ENCODE measurements around the gene NPHS1.

NPHS1 gene

DNA sequence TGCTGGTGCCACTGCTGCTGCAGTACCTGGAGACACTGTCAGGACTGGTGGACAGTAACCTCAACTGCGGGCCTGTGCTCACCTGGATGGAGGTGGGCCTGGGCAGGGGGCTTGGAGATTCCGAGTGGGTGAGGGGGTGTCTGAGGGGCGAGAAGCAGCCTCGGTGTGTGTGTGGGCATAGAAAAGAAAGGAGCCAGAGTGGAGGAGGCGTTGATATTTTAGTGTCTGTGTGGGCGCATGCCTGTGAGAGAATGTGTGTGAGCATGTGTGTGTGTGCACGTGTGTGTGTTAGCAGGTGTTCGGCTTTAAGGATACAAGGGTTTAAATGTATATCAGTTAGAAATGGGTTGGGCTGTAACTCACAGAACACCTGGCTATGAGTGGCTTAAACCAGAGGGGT is 73.3 kb downstream of the NPHS1 start (continued):
- TF ChIP-seq SALL2 (tag by site-specific recombination; IDR thresholded peaks at IDR 0.05; ENCODE audit: borderline replicate concordance) (0 out of 2 replicates have a peak, but pooled peaks have one; percentile 20), ZFP3 (tag by site-specific recombination; IDR thresholded peaks at IDR 0.05; ENCODE audit: low read depth) (no peak), GLIS2 (tag by site-specific recombination; IDR thresholded peaks at IDR 0.05) (no peak), ZNF423 (tag by site-specific recombination; IDR thresholded peaks at IDR 0.05) (no peak), EGR2 (tag by site-specific recombination; IDR thresholded peaks at IDR 0.05; ENCODE audit: low read depth) (peak; percentile 99)
- TF ChIP-seq, protein P1, sequence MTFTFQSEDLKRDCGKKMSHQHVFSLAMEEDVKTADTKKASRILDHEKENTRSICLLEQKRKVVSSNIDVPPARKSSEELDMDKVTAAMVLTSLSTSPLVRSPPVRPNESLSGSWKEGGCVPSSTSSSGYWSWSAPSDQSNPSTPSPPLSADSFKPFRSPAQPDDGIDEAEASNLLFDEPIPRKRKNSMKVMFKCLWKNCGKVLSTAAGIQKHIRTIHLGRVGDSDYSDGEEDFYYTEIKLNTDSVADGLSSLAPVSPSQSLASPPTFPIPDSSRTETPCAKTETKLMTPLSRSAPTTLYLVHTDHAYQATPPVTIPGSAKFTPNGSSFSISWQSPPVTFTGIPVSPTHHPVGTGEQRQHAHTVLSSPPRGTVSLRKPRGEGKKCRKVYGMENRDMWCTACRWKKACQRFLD (tag by site-specific recombination; IDR thresholded peaks at IDR 0.05), result no peak
- TF ChIP-seq, protein P2, sequence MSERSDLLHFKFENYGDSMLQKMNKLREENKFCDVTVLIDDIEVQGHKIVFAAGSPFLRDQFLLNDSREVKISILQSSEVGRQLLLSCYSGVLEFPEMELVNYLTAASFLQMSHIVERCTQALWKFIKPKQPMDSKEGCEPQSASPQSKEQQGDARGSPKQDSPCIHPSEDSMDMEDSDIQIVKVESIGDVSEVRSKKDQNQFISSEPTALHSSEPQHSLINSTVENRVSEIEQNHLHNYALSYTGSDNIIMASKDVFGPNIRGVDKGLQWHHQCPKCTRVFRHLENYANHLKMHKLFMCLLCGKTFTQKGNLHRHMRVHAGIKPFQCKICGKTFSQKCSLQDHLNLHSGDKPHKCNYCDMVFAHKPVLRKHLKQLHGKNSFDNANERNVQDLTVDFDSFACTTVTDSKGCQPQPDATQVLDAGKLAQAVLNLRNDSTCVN (tag by site-specific recombination; optimal IDR thresholded peaks at IDR 0.05), result no peak

DNA sequence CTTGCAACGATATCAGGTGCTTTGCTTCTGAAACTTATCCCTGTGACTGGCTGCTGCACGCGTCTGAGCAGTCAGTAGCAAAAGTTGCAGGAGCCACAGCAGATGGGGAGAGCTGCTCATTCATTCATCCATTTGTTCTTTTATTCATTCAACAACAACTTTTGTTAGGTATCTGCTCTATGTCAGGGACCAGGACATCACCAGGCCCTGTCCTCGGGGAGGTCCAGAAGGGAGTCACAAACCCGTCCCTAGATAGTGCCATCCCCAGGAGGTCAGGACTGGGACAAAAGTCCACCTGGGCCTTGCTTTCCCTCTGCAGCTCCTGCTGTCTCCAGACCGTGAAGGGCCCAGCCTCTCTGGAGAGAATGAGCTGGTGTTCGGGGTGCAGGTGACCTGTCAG is 74.3 kb downstream of the NPHS1 start:
- no peak for TF ChIP-seq ZNF155 (tag by site-specific recombination; IDR thresholded peaks at IDR 0.05)
- TF ChIP-seq, protein P3, sequence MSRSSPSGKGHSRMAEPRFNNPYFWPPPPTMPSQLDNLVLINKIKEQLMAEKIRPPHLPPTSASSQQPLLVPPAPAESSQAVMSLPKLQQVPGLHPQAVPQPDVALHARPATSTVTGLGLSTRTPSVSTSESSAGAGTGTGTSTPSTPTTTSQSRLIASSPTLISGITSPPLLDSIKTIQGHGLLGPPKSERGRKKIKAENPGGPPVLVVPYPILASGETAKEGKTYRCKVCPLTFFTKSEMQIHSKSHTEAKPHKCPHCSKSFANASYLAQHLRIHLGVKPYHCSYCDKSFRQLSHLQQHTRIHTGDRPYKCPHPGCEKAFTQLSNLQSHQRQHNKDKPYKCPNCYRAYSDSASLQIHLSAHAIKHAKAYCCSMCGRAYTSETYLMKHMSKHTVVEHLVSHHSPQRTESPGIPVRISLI (tag by site-specific recombination; IDR thresholded peaks at IDR 0.05), result no peak
- ChIA-PET POLR2A (interaction anchor here (1.1 to 2.1 kb wide), 3 partner anchors 30 to 37 kb away, joined by 7 to 10 read pairs (median 7); partner anchors contain the start of genes LIN37, PSENEN and U2AF1L4), CTCF (interaction anchor here (0.6 to 2.6 kb wide), 6 partner anchors 13 to 423 kb away, joined by 3 to 8 read pairs (median 3); no protein-coding TSS in a partner anchor)
- peaks cover 17% of the 10 kb centered on the region for H3K4me1 ChIP-seq (ENCODE audit: control insufficient read depth, insufficient read depth, low read length)
- peaks cover 32 to 38% of the 10 kb centered on the region in 2 experiments for H3K36me3 ChIP-seq (ENCODE audit: control insufficient read depth in 2 of 2, insufficient read depth in 1 of 2, low read length in 2 of 2)
- no peak overlapping the region for H3K27ac ChIP-seq (ENCODE audit: extremely low read depth, low read depth, low read length)
- H3K9me3 ChIP-seq (ENCODE audit: control insufficient read depth, insufficient read depth, low read depth, low read length), result no peaks in the 10 kb centered on the region
- no peak overlapping the region for H3K4me3 ChIP-seq (ENCODE audit: low read depth, low read length)

DNA sequence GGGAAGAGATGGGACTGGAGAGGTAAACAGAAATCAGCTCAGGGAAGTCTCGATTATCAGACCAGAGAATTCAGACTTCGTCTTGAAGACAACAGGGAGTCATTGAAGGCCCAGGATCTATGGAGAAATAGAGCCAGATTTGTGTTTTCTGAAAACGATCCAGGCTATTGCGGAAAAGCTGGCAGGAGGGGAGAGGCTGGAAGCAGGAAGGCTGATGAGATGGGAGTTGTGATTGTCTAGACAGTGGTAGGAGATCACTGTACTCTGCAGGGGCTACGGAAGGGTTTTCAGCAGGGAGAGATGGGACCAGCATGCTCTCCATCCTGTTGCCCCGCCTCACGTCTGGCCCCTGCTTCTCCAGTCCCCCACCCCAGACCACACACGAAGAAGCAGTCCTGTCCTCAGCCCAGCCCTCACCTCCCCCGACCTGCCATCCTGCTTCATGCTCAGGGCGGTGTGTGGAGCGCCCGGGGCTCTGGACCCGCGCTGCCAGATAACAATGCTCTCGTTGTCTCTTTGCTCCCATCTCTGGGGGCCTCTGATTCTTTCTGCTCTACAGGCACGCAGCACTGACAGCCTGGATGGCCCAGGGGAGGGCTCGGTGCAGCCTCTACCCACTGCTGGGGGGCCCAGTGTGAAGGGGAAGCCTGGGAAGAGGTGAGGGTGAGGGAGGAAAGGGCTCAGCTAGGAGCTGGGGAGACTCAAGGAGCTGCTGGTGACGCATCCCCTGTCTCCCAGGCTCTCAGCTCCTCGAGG is 75.0 kb downstream of the NPHS1 start:
- H3K4me1 ChIP-seq (ENCODE audit: control insufficient read depth, insufficient read depth, low read length), result peaks cover 17% of the 10 kb centered on the region
- POLR2A ChIA-PET, result interaction anchor here (0.6 to 2.1 kb wide), 6 partner anchors 10 to 37 kb away, joined by 3 to 10 read pairs (median 6); partner anchors contain the start of gene LIN37
- no peak overlapping the region for H3K4me3 ChIP-seq (ENCODE audit: low read depth, low read length)
- CTCF ChIA-PET, result interaction anchor here (1.0 to 2.6 kb wide), 3 partner anchors 42 to 267 kb away, joined by 3 to 8 read pairs (median 7); no protein-coding TSS in a partner anchor
- H3K27ac ChIP-seq (ENCODE audit: extremely low read depth, low read depth, low read length), result no peak overlapping the region
- H3K36me3 ChIP-seq (ENCODE audit: control insufficient read depth in 2 of 2, insufficient read depth in 1 of 2, low read length in 2 of 2), result peaks cover 32 to 34% of the 10 kb centered on the region in 2 experiments
- TF ChIP-seq ZIC2 (tag by site-specific recombination; IDR thresholded peaks at IDR 0.05), result 0 out of 2 replicates have a peak, but pooled peaks have one; percentile 10
- TF ChIP-seq ZNF302 (tag by site-specific recombination; IDR thresholded peaks at IDR 0.05; ENCODE audit: low read depth), result no peak
- TF ChIP-seq GLIS2 (tag by site-specific recombination; IDR thresholded peaks at IDR 0.05), result peak; percentile 28; the same call in 1 of the 2 replicates
- TF ChIP-seq IKZF3 (tag by site-specific recombination; IDR thresholded peaks at IDR 0.05), result no peak
- TF ChIP-seq ZFP41 (tag by site-specific recombination; IDR thresholded peaks at IDR 0.05; ENCODE audit: borderline replicate concordance), result no peak
- TF ChIP-seq KLF1 (tag by site-specific recombination; IDR thresholded peaks at IDR 0.05), result no peak
- TF ChIP-seq ZBTB17 (tag by site-specific recombination; IDR thresholded peaks at IDR 0.05), result peak; percentile 56
- no peaks in the 10 kb centered on the region for H3K9me3 ChIP-seq (ENCODE audit: control insufficient read depth, insufficient read depth, low read depth, low read length)

Measured in HEK293 (cell line).